ENCODE results near the gene CA11. TPM values are rescaled to one million over a fixed set of nuclear protein-coding genes. Genes with fewer than 3 reads are reported as not detected.
"Not testable (repeated sequence)": the region's sequence is repeated elsewhere in the genome, so short reads cannot be mapped to it uniquely, and the experiment has no call there.

CA11 gene
- total RNA-seq, 2 donors from 2014 or later, result 7.9 to 10.9 TPM

GRCh38 chr19:48637449-48637947 lies 8.5 kb downstream of the CA11 start:
- ATAC-seq (peak; percentile 52 to 85), DNase-seq (ENCODE audit: low spot score in 2 of 2) (peak; percentile 88 to 97)
- Mint-ChIP-seq H3K27ac (peak overlapping the region; percentile 91 to 100), H3K9me3 (peaks cover 0 to 11% of the 10 kb centered on the region in 2 donors), H3K36me3 (peaks cover 0 to 16% of the 10 kb centered on the region in 2 donors)

DNA sequence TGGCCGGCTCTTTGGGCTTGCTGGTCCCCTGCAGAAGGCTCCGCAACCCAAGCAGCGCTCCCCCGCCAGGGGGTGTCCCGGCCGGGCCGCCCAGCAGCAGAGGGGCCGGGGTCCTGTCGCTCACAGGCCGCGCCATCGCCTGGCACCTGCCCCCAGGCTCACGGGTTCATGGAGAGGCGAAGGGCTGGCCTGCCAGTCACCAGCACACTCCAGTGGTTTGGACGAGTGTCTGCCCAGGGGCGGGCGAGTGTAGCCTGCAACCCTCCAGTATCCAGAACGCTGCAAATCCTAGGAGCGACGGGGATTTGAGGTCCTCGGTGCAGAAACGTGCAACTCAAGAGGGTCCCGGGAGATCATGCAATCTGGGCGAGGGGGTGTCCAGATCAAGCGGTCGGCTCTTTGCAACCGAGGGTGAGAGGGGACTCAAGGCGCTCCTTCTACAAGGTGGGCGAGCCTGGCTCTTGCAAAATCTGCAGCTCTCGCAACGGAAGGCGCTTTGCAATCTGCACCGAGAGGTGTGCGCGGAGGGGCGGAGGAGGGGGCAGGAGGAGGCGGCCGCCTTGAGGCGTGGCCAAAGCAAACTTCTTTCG lies 9.0 kb downstream of the CA11 start, which contains the start of gene DBP:
Gene DBP, minus strand, starts transcription at position 521 of the 590 bp plus-strand sequence. Its CDS starts 385 bp downstream, at position 136.
- peaks cover 0 to 16% of the 10 kb centered on the region in 2 donors for H3K36me3 Mint-ChIP-seq
- peaks cover 0 to 11% of the 10 kb centered on the region in 2 donors for H3K9me3 Mint-ChIP-seq
- DNase-seq (ENCODE audit: low spot score in 2 of 2) (peak in 1 of 2 donors; percentile 69), ATAC-seq (peak in 1 of 2 donors; percentile 3)
- H3K27ac Mint-ChIP-seq, result peak within 1 kb of the TSS; percentile 91 to 100

DNA sequence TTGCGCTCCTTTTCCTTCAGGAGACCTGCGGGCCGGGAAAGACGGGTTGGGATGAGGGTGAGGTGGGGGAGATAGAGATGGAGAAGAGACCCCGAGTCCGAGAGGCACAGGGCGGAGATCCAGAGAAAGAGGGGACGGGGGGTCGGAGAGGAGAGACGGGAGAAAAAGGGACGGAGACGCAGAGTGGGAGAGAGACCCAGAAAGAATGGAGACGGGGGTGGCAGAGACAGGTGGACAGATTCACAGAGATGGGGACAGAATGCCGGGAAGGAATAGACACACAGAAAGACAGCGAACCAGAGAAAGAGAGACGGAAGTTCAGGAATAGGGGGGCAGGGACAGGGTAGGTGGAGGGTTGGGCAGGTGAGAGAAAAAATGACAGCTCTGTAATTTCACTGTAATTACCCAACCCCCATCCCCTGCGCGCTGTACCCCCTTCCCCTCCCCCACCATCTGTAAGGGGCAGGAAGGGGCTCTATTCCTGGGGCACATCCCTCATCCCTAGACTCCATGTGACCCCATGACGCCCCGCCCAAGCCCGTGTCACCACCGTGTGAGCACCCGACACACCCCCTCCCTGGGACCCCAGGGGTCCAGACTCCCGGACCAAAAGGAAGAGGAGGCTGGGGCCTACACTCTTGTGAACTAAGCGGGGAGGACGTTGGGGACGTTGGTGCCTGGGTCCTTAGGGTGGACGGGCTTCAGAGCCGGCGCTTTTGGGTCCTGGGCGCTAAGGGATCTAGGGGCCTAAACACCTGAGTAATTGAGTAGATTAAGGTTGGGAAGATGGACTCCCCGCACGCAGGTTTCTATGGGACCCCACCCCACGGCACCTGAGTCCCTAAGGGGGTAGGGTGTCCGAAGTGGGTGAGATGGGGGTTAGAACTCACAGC lies 9.8 kb downstream of the CA11 start:
- ATAC-seq (no peak), DNase-seq (ENCODE audit: low spot score in 2 of 2) (no peak)
- H3K36me3 Mint-ChIP-seq, result peaks cover 0 to 16% of the 10 kb centered on the region in 2 donors
- peaks cover 0 to 11% of the 10 kb centered on the region in 2 donors for H3K9me3 Mint-ChIP-seq
- H3K27ac Mint-ChIP-seq, result peak overlapping the region; percentile 18 to 71

DNA sequence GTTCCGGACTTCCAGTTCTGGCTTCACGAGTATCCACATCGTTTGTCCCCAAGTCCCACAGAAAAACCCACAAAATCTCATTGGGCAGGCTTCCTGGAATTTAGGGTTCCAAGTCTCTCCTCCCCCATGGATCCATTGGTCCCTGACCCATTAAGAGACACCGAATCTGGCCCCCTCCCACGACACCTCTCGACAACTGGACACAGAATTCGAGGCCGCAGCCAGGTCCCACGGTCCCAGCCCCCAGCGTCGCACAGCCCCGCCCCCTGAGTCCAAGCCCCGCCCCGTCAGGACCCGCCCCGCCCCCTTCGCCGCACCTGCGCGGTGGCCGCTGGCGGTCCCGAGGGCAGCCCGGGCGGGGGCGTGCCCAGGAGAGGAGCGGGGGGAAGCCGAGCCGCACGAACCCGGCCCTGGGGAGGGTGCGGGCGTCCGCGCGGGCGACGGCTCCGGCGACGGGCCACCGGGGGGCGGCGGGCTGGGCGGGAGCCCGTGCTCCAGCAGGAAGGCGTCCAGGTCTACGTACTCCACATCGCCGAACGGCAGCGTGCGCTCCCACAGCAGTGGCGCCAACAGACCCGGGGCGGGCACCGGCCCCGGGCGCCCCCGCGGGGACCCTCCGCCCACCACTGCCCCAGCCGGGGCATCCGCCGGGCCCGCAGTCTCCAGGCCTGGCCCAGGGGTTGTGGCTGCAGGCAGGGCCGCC lies 10.6 kb downstream of the CA11 start:
- peak; percentile 80 to 81 for DNase-seq (ENCODE audit: low spot score in 2 of 2)
- peak; percentile 25 to 30 for ATAC-seq
- Mint-ChIP-seq H3K9me3 (peaks cover 0 to 11% of the 10 kb centered on the region in 2 donors), H3K36me3 (peaks cover 0 to 17% of the 10 kb centered on the region in 2 donors), H3K27ac (peak overlapping the region; percentile 72 to 93)

GRCh38 chr19:48634424-48635262 lies 11.3 kb downstream of the CA11 start:
- Mint-ChIP-seq H3K9me3 (peaks cover 0 to 11% of the 10 kb centered on the region in 2 donors), H3K36me3 (peaks cover under 1 to 22% of the 10 kb centered on the region in 2 donors), H3K27ac (peak overlapping the region; percentile 72 to 93)
- peak; percentile 47 to 67 for ATAC-seq
- DNase-seq (ENCODE audit: low spot score in 2 of 2), result peak; percentile 92 to 93

- H3K9me3 Mint-ChIP-seq, result peaks cover 0 to 11% of the 10 kb centered on the region in 2 donors
- H3K27ac Mint-ChIP-seq, result peak overlapping the region; percentile 72 to 93
- DNase-seq (ENCODE audit: low spot score in 2 of 2) (no peak), ATAC-seq (no peak)
- H3K36me3 Mint-ChIP-seq, result peaks cover 4 to 22% of the 10 kb centered on the region in 2 donors
Observed at GRCh38 chr19:48634036-48634342, 12.0 kb downstream of the CA11 start.

DNA sequence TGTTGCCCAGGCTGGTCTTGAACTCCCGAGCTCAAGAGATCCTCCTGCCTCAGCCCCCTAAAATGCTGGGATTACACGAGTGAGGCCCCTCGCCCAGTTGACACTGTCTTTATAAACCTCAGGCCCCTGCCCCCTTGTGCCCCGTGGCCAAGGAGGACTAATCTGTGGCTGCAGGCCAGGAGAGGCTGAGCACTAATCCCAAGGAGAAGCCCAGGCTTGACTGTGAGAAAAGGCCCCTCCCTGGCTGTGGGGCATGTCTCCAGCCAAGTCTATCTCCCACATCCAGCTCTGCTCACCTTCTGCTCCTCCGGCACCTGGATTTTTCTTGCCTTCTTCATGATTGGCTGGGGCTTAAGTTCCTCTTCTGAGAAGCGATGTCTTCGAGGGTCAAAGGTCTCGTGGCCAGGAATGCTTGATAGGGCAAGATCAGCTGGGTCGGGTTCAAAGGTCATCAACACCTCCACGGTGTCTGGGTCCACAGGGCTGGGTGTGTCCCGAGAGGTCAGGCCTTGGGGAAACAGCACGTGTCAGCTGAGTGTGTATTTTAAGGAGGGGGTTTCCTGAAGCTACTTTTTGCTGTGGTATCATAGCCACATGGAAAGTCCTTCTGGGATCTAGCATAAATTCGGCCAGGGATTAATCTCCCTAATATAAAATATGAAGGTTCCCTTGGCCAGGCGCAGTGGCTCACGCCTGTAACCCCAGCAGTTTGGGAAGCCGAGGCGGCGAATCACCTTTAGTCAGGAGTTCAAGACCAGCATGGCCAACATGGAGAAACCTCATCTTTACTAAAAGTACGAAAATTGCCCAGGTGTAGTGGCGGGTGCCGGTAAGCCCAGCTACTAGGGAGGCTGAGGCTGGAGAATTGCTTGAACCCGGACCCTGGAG lies 12.6 kb downstream of the CA11 start:
- H3K9me3 Mint-ChIP-seq, result peaks cover 0 to 7% of the 10 kb centered on the region in 2 donors
- DNase-seq (ENCODE audit: low spot score in 2 of 2) (no peak), ATAC-seq (no peak)

DNA sequence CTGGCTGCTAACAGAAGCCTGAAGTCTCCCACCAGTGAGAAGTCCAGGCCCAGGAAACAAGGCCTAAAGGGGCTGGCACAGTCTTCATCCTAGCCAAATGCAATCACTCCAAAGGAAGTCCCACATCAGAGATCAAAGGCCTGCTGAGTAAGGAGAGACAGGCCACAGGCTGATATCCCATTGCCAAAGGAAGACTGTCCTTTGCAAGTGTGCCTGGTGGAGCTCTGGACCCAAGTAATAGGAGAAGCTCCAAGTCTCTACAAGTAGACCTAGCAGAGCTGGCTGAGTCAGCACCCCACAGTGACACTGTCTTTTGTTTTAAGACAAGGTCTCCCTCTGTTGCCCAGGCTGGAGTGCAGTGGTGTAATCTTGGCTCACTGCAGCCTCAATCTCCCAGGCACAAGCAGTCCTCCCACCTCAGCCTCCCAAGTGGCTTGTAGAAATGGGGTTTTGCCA lies 13.3 kb downstream of the CA11 start:
- H3K9me3 Mint-ChIP-seq, result peaks cover 0 to 3% of the 10 kb centered on the region in 2 donors
- DNase-seq (ENCODE audit: low spot score in 2 of 2) (no peak), ATAC-seq (no peak)
- peak overlapping the region; percentile 55 to 93 for H3K27ac Mint-ChIP-seq
- H3K36me3 Mint-ChIP-seq, result peaks cover 4 to 9% of the 10 kb centered on the region in 2 donors

More for the DNA sequence above, 12.6 kb downstream of the CA11 start:
- peak overlapping the region in 1 of 2 donors; percentile 93 for H3K27ac Mint-ChIP-seq
- H3K36me3 Mint-ChIP-seq, result peaks cover 4 to 16% of the 10 kb centered on the region in 2 donors

DNA sequence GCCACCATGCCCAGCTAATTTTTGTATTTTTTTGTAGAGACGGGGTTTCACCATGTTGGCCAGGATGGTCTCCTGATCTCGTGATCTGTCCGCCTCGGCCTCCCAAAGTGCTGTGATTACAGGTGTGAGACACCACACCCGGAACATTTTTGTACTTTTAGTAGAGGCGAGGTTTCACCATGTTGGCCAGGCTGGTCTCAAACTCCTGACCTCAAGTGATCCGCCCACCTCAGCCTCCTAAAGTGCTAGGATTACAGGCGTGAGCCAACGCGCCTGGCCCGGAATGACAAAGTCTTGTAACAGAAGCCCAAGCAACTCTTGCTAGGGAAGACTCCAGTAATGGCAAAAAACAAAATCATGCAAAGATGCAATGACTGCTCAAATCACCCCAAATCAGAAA lies 13.7 kb downstream of the CA11 start:
- H3K9me3 Mint-ChIP-seq; DNase-seq (ENCODE audit: low spot score in 2 of 2); H3K36me3 Mint-ChIP-seq; ATAC-seq: not testable (repeated sequence)
- H3K27ac Mint-ChIP-seq, result peak overlapping the region; percentile 55 to 93

- Mint-ChIP-seq H3K36me3 (peaks cover 4 to 6% of the 10 kb centered on the region in 2 donors), H3K27ac (peak overlapping the region in 1 of 2 donors; percentile 93), H3K9me3 (no peaks in the 10 kb centered on the region)
- no peak for DNase-seq (ENCODE audit: low spot score in 2 of 2)
- ATAC-seq, result no peak
Observed at GRCh38 chr19:48631225-48631624, 14.8 kb downstream of the CA11 start.

- no peaks in the 10 kb centered on the region for H3K9me3 Mint-ChIP-seq
- no peak for DNase-seq (ENCODE audit: low spot score in 2 of 2)
- peaks cover 4 to 6% of the 10 kb centered on the region in 2 donors for H3K36me3 Mint-ChIP-seq
- no peak for ATAC-seq
- peak overlapping the region in 1 of 2 donors; percentile 79 for H3K27ac Mint-ChIP-seq
Observed at GRCh38 chr19:48630296-48631063, 15.5 kb downstream of the CA11 start.

DNA sequence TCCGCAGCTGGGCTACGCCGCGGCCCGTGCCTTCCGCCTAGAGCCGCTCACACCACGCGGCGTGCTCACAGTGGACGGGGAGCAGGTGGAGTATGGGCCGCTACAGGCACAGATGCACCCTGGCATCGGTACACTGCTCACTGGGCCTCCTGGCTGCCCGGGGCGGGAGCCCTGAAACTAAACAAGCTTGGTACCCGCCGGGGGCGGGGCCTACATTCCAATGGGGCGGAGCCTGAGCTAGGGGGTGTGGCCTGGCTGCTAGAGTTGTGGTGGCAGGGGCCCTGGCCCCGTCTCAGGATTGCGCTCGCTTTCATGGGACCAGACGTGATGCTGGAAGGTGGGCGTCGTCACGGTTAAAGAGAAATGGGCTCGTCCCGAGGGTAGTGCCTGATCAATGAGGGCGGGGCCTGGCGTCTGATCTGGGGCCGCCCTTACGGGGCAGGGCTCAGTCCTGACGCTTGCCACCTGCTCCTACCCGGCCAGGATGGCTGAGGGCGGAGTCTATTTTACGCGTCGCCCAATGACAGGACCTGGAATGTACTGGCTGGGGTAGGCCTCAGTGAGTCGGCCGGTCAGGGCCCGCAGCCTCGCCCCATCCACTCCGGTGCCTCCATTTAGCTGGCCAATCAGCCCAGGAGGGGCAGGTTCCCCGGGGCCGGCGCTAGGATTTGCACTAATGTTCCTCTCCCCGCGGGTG lies 16.2 kb downstream of the CA11 start:
- Mint-ChIP-seq H3K36me3 (peaks cover 4 to 6% of the 10 kb centered on the region in 2 donors), H3K27ac (peak overlapping the region; percentile 22 to 56), H3K9me3 (no peaks in the 10 kb centered on the region)
- DNase-seq (ENCODE audit: low spot score in 2 of 2) (peak in 1 of 2 donors; percentile 59), ATAC-seq (no peak)

DNA sequence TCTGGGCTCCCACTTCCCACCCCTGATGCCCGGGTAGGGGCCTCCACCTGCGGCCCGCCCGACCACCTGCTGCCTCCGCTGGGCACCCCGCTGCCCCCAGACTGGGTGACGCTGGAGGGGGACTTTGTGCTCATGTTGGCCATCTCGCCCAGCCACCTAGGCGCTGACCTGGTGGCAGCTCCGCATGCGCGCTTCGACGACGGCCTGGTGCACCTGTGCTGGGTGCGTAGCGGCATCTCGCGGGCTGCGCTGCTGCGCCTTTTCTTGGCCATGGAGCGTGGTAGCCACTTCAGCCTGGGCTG lies 16.7 kb downstream of the CA11 start:
- H3K9me3 Mint-ChIP-seq, result no peaks in the 10 kb centered on the region
- H3K36me3 Mint-ChIP-seq, result peaks cover 4 to 6% of the 10 kb centered on the region in 2 donors
- ATAC-seq, result no peak
- no peak for DNase-seq (ENCODE audit: low spot score in 2 of 2)
- peak overlapping the region in 1 of 2 donors; percentile 56 for H3K27ac Mint-ChIP-seq
